ENCODE data around the gene SLC9A1. TPM values are rescaled to one million over a fixed set of nuclear protein-coding genes. Genes with fewer than 3 reads are reported as not detected.
A peak's percentile ranks its signal among the peaks of the same experiment; 100 is the strongest.

The SLC9A1 gene
- total RNA-seq, 1 experiment from 2014 or later = 21.7 TPM

- no TSS peak for BruUV-seq (replicated peaks)
- no peaks in the 10 kb centered on the region for H3K9me3 ChIP-seq (ENCODE audit: control insufficient read depth in 1 of 2, insufficient read depth in 1 of 2, low read depth in 1 of 2, low read length in 2 of 2)
- H3K27me3 ChIP-seq (ENCODE audit: insufficient read depth, low read length) = no peaks in the 10 kb centered on the region
- POLR2A ChIA-PET = interaction anchor here (1.5 to 2.6 kb wide), 3 partner anchors 9 to 40 kb away, joined by 3 to 10 read pairs (median 6); no protein-coding TSS in a partner anchor
- H3K9ac ChIP-seq (ENCODE audit: low read length) = no peak overlapping the region
- DNase-seq (ENCODE audit: low read depth, low spot score) = no peak
- RAD21 ChIA-PET (ENCODE audit: low non-redundant PET in 1 of 2, low total read pairs in 2 of 2, uncharacterized antibody in 2 of 2, unreplicated experiment in 2 of 2) = interaction anchor here in 1 of 2 experiments (0.6 kb wide), 1 partner anchor 43 kb away, joined by 3 read pairs; no protein-coding TSS in a partner anchor
- H3K79me2 ChIP-seq (ENCODE audit: insufficient read depth, low read length) = peaks cover 54% of the 10 kb centered on the region
- H2AFZ ChIP-seq (ENCODE audit: low read depth, low read length, poor library complexity, severe bottlenecking) = no peak overlapping the region
- ATAC-seq = no peak
- CTCF ChIA-PET = no interaction called here
- H3K9me2 ChIP-seq (ENCODE audit: insufficient read depth) = no peaks in the 10 kb centered on the region
- H3K27ac ChIP-seq (ENCODE audit: low read depth, low read length) = no peak overlapping the region
- TF ChIP-seq MAX (IDR thresholded peaks at IDR 0.05) (no peak), SIN3A (IDR thresholded peaks at IDR 0.05; ENCODE audit: low read depth) (no peak), TCF7L2 (IDR thresholded peaks at IDR 0.05; ENCODE audit: borderline replicate concordance, extremely low read depth, insufficient read depth, insufficient read length) (no peak)
- intact Hi-C loops (cut with micrococcal nuclease) = no loop called here
- no peaks in the 10 kb centered on the region; a peak in 1 of 4 replicates for H3K36me3 ChIP-seq (ENCODE audit: control insufficient read depth in 1 of 2, insufficient read depth in 2 of 2, low read length in 2 of 2)
- H4K20me1 ChIP-seq (ENCODE audit: insufficient read depth) = no peaks in the 10 kb centered on the region
- H3K4me3 ChIP-seq (replicated peaks in 1 of 2; ENCODE audit: low read depth in 1 of 2, low read length in 2 of 2) = no peak overlapping the region
- H3K4me2 ChIP-seq (ENCODE audit: low read length) = peak overlapping the region; percentile 96; the same call in 1 of the 2 replicates
- peaks cover 19 to 30% of the 10 kb centered on the region in 2 experiments; a peak in 3 of 4 replicates for H3K4me1 ChIP-seq (ENCODE audit: control insufficient read depth in 1 of 2, insufficient read depth in 2 of 2, low read length in 2 of 2)
Measured at GRCh38 chr1:27152004-27152828, 2.7 kb downstream of the SLC9A1 start.

- POLR2A ChIA-PET = interaction anchor here (1.0 to 2.6 kb wide), 2 partner anchors 10 to 38 kb away, joined by 3 to 10 read pairs; no protein-coding TSS in a partner anchor
- CTCF ChIA-PET = no interaction called here
- no peak overlapping the region for H3K27ac ChIP-seq (ENCODE audit: low read depth, low read length)
Measured at GRCh38 chr1:27150641-27151040, 4.3 kb downstream of the SLC9A1 start.

More at GRCh38 chr1:27150641-27151040, 4.3 kb downstream of the SLC9A1 start:
- Histone ChIP-seq H3K4me2 (ENCODE audit: low read length) (no peak overlapping the region), H2AFZ (ENCODE audit: low read depth, low read length, poor library complexity, severe bottlenecking) (no peak overlapping the region), H3K9ac (ENCODE audit: low read length) (no peak overlapping the region), H3K4me3 (replicated peaks in 1 of 2; ENCODE audit: low read depth in 1 of 2, low read length in 2 of 2) (no peak overlapping the region), H3K79me2 (ENCODE audit: insufficient read depth, low read length) (peaks cover 65% of the 10 kb centered on the region), H3K9me2 (ENCODE audit: insufficient read depth) (no peaks in the 10 kb centered on the region), H3K27me3 (ENCODE audit: insufficient read depth, low read length) (no peaks in the 10 kb centered on the region), H3K4me1 (ENCODE audit: control insufficient read depth in 1 of 2, insufficient read depth in 2 of 2, low read length in 2 of 2) (peaks cover 24 to 38% of the 10 kb centered on the region in 2 experiments), H4K20me1 (ENCODE audit: insufficient read depth) (no peaks in the 10 kb centered on the region), H3K9me3 (ENCODE audit: control insufficient read depth in 1 of 2, insufficient read depth in 1 of 2, low read depth in 1 of 2, low read length in 2 of 2) (no peaks in the 10 kb centered on the region), H3K36me3 (ENCODE audit: control insufficient read depth in 1 of 2, insufficient read depth in 2 of 2, low read length in 2 of 2) (no peaks in the 10 kb centered on the region; a peak in 1 of 4 replicates)
- no peak for ATAC-seq
- BruUV-seq (replicated peaks) = no TSS peak
- RAD21 ChIA-PET (ENCODE audit: low non-redundant PET in 1 of 2, low total read pairs in 2 of 2, uncharacterized antibody in 2 of 2, unreplicated experiment in 2 of 2) = no interaction called here
- intact Hi-C loops (cut with micrococcal nuclease) = no loop called here
- TF ChIP-seq POLR2AphosphoS5 (IDR thresholded peaks at IDR 0.05; ENCODE audit: low read depth, low read length) = no peak
- TF ChIP-seq MAX (IDR thresholded peaks at IDR 0.05) = no peak
- no peak for TF ChIP-seq EZH2 (IDR thresholded peaks at IDR 0.05)
- TF ChIP-seq, protein P1, sequence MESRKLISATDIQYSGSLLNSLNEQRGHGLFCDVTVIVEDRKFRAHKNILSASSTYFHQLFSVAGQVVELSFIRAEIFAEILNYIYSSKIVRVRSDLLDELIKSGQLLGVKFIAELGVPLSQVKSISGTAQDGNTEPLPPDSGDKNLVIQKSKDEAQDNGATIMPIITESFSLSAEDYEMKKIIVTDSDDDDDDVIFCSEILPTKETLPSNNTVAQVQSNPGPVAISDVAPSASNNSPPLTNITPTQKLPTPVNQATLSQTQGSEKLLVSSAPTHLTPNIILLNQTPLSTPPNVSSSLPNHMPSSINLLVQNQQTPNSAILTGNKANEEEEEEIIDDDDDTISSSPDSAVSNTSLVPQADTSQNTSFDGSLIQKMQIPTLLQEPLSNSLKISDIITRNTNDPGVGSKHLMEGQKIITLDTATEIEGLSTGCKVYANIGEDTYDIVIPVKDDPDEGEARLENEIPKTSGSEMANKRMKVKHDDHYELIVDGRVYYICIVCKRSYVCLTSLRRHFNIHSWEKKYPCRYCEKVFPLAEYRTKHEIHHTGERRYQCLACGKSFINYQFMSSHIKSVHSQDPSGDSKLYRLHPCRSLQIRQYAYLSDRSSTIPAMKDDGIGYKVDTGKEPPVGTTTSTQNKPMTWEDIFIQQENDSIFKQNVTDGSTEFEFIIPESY (IDR thresholded peaks at IDR 0.05; ENCODE audit: extremely low read depth, insufficient replicate concordance, low read length) = no peak
- no peak for TF ChIP-seq CBX3 (IDR thresholded peaks at IDR 0.05; ENCODE audit: low read depth)
- TF ChIP-seq RAD21 (IDR thresholded peaks at IDR 0.05; ENCODE audit: low read depth) = no peak
- no peak for DNase-seq (ENCODE audit: low read depth, low spot score)
